ENCODE measurements around the gene EEA1.

- TF ChIP-seq, protein P1, sequence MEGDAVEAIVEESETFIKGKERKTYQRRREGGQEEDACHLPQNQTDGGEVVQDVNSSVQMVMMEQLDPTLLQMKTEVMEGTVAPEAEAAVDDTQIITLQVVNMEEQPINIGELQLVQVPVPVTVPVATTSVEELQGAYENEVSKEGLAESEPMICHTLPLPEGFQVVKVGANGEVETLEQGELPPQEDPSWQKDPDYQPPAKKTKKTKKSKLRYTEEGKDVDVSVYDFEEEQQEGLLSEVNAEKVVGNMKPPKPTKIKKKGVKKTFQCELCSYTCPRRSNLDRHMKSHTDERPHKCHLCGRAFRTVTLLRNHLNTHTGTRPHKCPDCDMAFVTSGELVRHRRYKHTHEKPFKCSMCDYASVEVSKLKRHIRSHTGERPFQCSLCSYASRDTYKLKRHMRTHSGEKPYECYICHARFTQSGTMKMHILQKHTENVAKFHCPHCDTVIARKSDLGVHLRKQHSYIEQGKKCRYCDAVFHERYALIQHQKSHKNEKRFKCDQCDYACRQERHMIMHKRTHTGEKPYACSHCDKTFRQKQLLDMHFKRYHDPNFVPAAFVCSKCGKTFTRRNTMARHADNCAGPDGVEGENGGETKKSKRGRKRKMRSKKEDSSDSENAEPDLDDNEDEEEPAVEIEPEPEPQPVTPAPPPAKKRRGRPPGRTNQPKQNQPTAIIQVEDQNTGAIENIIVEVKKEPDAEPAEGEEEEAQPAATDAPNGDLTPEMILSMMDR (IDR thresholded peaks at IDR 0.05; ENCODE audit: control extremely low read depth in 1 of 3, insufficient read depth in 1 of 3, low read depth in 1 of 3, low read length in 3 of 3): no peak
- no peak for TF ChIP-seq EP300 (IDR thresholded peaks at IDR 0.05; ENCODE audit: borderline replicate concordance in 1 of 2, low read depth in 2 of 2, low read length in 2 of 2)
- no peak for TF ChIP-seq POLR2A (IDR thresholded peaks at IDR 0.05; ENCODE audit: control extremely low read depth in 1 of 2, low read depth in 2 of 2, low read length in 2 of 2)
- TF ChIP-seq CREB1 (IDR thresholded peaks at IDR 0.05): no peak
- no peak for TF ChIP-seq CEBPB (IDR thresholded peaks at IDR 0.05; ENCODE audit: low read depth, low read length)
- no peak for TF ChIP-seq SRF (IDR thresholded peaks at IDR 0.05; ENCODE audit: low read depth, low read length)
- TF ChIP-seq, protein P2, sequence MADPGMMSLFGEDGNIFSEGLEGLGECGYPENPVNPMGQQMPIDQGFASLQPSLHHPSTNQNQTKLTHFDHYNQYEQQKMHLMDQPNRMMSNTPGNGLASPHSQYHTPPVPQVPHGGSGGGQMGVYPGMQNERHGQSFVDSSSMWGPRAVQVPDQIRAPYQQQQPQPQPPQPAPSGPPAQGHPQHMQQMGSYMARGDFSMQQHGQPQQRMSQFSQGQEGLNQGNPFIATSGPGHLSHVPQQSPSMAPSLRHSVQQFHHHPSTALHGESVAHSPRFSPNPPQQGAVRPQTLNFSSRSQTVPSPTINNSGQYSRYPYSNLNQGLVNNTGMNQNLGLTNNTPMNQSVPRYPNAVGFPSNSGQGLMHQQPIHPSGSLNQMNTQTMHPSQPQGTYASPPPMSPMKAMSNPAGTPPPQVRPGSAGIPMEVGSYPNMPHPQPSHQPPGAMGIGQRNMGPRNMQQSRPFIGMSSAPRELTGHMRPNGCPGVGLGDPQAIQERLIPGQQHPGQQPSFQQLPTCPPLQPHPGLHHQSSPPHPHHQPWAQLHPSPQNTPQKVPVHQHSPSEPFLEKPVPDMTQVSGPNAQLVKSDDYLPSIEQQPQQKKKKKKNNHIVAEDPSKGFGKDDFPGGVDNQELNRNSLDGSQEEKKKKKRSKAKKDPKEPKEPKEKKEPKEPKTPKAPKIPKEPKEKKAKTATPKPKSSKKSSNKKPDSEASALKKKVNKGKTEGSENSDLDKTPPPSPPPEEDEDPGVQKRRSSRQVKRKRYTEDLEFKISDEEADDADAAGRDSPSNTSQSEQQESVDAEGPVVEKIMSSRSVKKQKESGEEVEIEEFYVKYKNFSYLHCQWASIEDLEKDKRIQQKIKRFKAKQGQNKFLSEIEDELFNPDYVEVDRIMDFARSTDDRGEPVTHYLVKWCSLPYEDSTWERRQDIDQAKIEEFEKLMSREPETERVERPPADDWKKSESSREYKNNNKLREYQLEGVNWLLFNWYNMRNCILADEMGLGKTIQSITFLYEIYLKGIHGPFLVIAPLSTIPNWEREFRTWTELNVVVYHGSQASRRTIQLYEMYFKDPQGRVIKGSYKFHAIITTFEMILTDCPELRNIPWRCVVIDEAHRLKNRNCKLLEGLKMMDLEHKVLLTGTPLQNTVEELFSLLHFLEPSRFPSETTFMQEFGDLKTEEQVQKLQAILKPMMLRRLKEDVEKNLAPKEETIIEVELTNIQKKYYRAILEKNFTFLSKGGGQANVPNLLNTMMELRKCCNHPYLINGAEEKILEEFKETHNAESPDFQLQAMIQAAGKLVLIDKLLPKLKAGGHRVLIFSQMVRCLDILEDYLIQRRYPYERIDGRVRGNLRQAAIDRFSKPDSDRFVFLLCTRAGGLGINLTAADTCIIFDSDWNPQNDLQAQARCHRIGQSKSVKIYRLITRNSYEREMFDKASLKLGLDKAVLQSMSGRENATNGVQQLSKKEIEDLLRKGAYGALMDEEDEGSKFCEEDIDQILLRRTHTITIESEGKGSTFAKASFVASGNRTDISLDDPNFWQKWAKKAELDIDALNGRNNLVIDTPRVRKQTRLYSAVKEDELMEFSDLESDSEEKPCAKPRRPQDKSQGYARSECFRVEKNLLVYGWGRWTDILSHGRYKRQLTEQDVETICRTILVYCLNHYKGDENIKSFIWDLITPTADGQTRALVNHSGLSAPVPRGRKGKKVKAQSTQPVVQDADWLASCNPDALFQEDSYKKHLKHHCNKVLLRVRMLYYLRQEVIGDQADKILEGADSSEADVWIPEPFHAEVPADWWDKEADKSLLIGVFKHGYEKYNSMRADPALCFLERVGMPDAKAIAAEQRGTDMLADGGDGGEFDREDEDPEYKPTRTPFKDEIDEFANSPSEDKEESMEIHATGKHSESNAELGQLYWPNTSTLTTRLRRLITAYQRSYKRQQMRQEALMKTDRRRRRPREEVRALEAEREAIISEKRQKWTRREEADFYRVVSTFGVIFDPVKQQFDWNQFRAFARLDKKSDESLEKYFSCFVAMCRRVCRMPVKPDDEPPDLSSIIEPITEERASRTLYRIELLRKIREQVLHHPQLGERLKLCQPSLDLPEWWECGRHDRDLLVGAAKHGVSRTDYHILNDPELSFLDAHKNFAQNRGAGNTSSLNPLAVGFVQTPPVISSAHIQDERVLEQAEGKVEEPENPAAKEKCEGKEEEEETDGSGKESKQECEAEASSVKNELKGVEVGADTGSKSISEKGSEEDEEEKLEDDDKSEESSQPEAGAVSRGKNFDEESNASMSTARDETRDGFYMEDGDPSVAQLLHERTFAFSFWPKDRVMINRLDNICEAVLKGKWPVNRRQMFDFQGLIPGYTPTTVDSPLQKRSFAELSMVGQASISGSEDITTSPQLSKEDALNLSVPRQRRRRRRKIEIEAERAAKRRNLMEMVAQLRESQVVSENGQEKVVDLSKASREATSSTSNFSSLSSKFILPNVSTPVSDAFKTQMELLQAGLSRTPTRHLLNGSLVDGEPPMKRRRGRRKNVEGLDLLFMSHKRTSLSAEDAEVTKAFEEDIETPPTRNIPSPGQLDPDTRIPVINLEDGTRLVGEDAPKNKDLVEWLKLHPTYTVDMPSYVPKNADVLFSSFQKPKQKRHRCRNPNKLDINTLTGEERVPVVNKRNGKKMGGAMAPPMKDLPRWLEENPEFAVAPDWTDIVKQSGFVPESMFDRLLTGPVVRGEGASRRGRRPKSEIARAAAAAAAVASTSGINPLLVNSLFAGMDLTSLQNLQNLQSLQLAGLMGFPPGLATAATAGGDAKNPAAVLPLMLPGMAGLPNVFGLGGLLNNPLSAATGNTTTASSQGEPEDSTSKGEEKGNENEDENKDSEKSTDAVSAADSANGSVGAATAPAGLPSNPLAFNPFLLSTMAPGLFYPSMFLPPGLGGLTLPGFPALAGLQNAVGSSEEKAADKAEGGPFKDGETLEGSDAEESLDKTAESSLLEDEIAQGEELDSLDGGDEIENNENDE (IDR thresholded peaks at IDR 0.05; ENCODE audit: insufficient replicate concordance, low read length): no peak
- no peak for TF ChIP-seq POLR2AphosphoS5 (IDR thresholded peaks at IDR 0.05; ENCODE audit: low read depth, low read length)
- TF ChIP-seq SP1 (IDR thresholded peaks at IDR 0.05; ENCODE audit: low read depth, low read length): no peak
Measured at GRCh38 chr12:92845329-92845728, 83.8 kb downstream of the EEA1 start.

Measured in H1 (cell line).